HepG2 (cell line): ENCODE measurements around the gene ZNF814. TPM values are rescaled to one million over a fixed set of nuclear protein-coding genes. Genes with fewer than 3 reads are reported as not detected.

ENCODE experiments used
- ATF7-NPFF ChIP-seq: sonication (generic); formaldehyde crosslinking; IDR thresholded peaks from 2 replicates; pipeline ENCODE4 v1.8.1; 2023; ENCODE audit warnings: mild to moderate bottlenecking, low read depth, missing genetic modification reagents, moderate library complexity
- FOSL1 ChIP-seq: sonication (generic); formaldehyde crosslinking; IDR thresholded peaks from 2 replicates; pipeline ENCODE4 v1.9.0; 2021; ENCODE audit warnings: missing genetic modification reagents, borderline replicate concordance
- GATA4 ChIP-seq: sonication (generic); IDR thresholded peaks from 2 replicates; pipeline ENCODE4 v1.6.1; 2016; ENCODE audit warnings: antibody characterized with exemption, low read depth, borderline replicate concordance
- NFIC ChIP-seq: IDR thresholded peaks from 2 replicates; pipeline ENCODE4 v1.6.1; 2012; ENCODE audit warnings: mild to moderate bottlenecking, low read length, inconsistent platforms
- SATB2 ChIP-seq: sonication (generic); formaldehyde crosslinking; IDR thresholded peaks from 2 replicates; pipeline ENCODE4 v1.5.0; 2020; ENCODE audit warnings: missing genetic modification reagents
- ZFP41 ChIP-seq: sonication (generic); formaldehyde crosslinking; IDR thresholded peaks from 2 replicates; pipeline ENCODE4 v1.4.0; 2020; ENCODE audit warnings: mild to moderate bottlenecking, missing genetic modification reagents, borderline replicate concordance
- ZFP90 ChIP-seq: sonication (generic); formaldehyde crosslinking; IDR thresholded peaks from 2 replicates; pipeline ENCODE4 v1.8.0; 2022; ENCODE audit warnings: missing genetic modification reagents, mild to moderate bottlenecking, inconsistent platforms, borderline replicate concordance
- ZNF10 ChIP-seq: sonication (generic); formaldehyde crosslinking; IDR thresholded peaks from 2 replicates; pipeline ENCODE4 v1.4.0; 2020; ENCODE audit warnings: mild to moderate bottlenecking, low read depth, missing genetic modification reagents, borderline replicate concordance
- ZNF143 ChIP-seq: sonication (generic); formaldehyde crosslinking; IDR thresholded peaks from 2 replicates; pipeline ENCODE4 v1.4.0; 2020; ENCODE audit warnings: missing genetic modification reagents
- ZNF256 ChIP-seq: sonication (generic); formaldehyde crosslinking; conservative IDR thresholded peaks from 2 replicates; pipeline ENCODE4 v1.4.0; 2020; ENCODE audit warnings: missing genetic modification reagents
- ZNF326 ChIP-seq: sonication (generic); formaldehyde crosslinking; IDR thresholded peaks from 2 replicates; pipeline ENCODE4 v1.4.0; 2020; ENCODE audit warnings: missing genetic modification reagents, borderline replicate concordance
- ZNF335 ChIP-seq: sonication (generic); formaldehyde crosslinking; IDR thresholded peaks from 2 replicates; pipeline ENCODE4 v1.4.0; 2020; ENCODE audit warnings: missing genetic modification reagents
- ZNF563 ChIP-seq: sonication (generic); formaldehyde crosslinking; IDR thresholded peaks from 2 replicates; pipeline ENCODE4 v1.8.0; 2022; ENCODE audit warnings: mild to moderate bottlenecking, moderate library complexity, missing genetic modification reagents
- ZNF75D ChIP-seq: sonication (generic); formaldehyde crosslinking; IDR thresholded peaks from 2 replicates; pipeline ENCODE4 v1.8.1; 2023; ENCODE audit warnings: missing genetic modification reagents, mild to moderate bottlenecking, borderline replicate concordance
- polyA plus RNA-seq, 8 experiments: library from polyadenylated mRNA; depleted of rRNA in 3 of 8; stranded (reverse) in 7 of 8; unstranded in 1 of 8; fragments of >200 nt; fragmentation: Illumina TruSeq in 4 of 8; extraction: Trizol in 4 of 8; gene quantifications; 2 replicates each; pipeline versions ENCODE4 v1.2.1 to v1.2.3, GENCODE V29; 2011 to 2016; ENCODE audit warnings: low read depth in 4 of 8, missing spikeins in 1 of 8, mixed read lengths in 1 of 8; ENCODE audit not compliant: insufficient read depth in 1 of 8
- total RNA-seq, 5 experiments: library from RNA; depleted of rRNA; stranded (reverse); fragments of >200 nt; fragmentation: Illumina TruSeq; extraction: Trizol; gene quantifications; 2 replicates each; pipeline ENCODE4 v1.2.3, GENCODE V29; 2016; ENCODE audit warnings: low read depth in 1 of 5
- TF ChIP-seq, protein P1 (sequence below): sonication (generic); formaldehyde crosslinking; IDR thresholded peaks from 2 replicates; pipeline ENCODE4 v1.4.0; 2020; ENCODE audit warnings: low read depth, missing genetic modification reagents
- TF ChIP-seq, protein P2 (sequence below): sonication (generic); formaldehyde crosslinking; conservative IDR thresholded peaks from 2 replicates; pipeline ENCODE4 v1.4.0; 2020; ENCODE audit warnings: missing genetic modification reagents
- TF ChIP-seq, protein P3 (sequence below): sonication (generic); formaldehyde crosslinking; IDR thresholded peaks from 2 replicates; pipeline ENCODE4 v1.8.0; 2022; ENCODE audit warnings: mild to moderate bottlenecking, missing genetic modification reagents, borderline replicate concordance
- TF ChIP-seq, protein P4 (sequence below): IDR thresholded peaks from 2 replicates; pipeline ENCODE4 v1.6.1; 2016; ENCODE audit warnings: control low read depth
- TF ChIP-seq, protein P5 (sequence below): sonication (generic); formaldehyde crosslinking; IDR thresholded peaks from 2 replicates; pipeline ENCODE4 v1.5.0; 2020; ENCODE audit warnings: missing genetic modification reagents

ZNF814 gene
- total and polyA plus RNA-seq, 2 of the 13 experiments (the other 11 are each of a cell fraction or from before 2014, with no cell fraction given): 2.5 to 3.4 TPM

DNA sequence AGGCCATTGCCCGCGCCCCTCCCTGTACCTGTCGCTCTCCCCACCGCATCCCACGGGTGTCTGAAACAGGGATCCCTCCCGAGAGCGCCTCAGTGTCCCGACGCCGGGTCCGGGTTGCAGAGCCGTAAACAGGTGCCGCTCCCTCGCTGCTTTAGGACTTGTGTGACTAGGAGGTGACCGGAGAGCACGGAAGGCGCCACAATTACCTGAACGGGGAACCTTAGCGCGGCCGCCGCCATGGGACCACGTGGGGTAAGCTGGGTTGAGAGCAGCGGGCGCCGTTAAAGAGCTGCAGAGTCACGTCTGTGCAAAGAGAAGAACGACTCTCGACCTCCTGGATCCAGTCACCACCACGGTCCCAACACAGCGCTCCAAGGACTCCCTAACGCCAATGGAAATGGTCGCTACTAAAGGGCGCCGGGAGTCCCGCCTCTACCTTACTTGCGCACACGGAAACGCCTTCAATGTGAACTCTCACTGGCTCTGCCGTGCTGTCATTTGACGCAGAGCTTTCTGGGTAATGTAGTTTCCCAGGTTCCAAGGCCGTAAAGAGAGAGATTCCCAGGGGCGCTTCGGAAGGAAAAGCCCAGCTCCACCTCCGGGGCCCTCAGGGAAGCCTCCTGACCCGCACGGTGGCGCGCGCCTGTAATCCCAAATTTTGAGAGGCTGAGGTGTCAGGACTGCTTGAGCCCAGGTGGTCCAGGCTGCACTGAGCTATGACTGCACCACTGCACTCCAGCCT is 74.2 kb downstream of the ZNF814 start, which contains the start of gene ZNF552 (continued):
- TF ChIP-seq ZNF10 (CRISPR knock-in tag) (no peak), ATF7-NPFF (CRISPR knock-in tag) (no peak), ZNF143 (CRISPR knock-in tag) (peak; percentile 98), NFIC (no peak), GATA4 (0 out of 2 replicates have a peak, but pooled peaks have one; percentile 46), ZNF75D (CRISPR knock-in tag) (no peak), SATB2 (CRISPR knock-in tag) (no peak), ZNF256 (0 out of 2 replicates have a peak, but pooled peaks have one; percentile 23), ZNF335 (CRISPR knock-in tag) (0 out of 2 replicates have a peak, but pooled peaks have one; percentile 67), ZNF563 (CRISPR knock-in tag) (0 out of 2 replicates have a peak, but pooled peaks have one; percentile 18), ZFP90 (CRISPR knock-in tag) (0 out of 2 replicates have a peak, but pooled peaks have one; percentile 47), ZFP41 (CRISPR knock-in tag) (no peak), FOSL1 (CRISPR knock-in tag) (no peak), ZNF326 (CRISPR knock-in tag) (no peak)
- TF ChIP-seq, protein P1, sequence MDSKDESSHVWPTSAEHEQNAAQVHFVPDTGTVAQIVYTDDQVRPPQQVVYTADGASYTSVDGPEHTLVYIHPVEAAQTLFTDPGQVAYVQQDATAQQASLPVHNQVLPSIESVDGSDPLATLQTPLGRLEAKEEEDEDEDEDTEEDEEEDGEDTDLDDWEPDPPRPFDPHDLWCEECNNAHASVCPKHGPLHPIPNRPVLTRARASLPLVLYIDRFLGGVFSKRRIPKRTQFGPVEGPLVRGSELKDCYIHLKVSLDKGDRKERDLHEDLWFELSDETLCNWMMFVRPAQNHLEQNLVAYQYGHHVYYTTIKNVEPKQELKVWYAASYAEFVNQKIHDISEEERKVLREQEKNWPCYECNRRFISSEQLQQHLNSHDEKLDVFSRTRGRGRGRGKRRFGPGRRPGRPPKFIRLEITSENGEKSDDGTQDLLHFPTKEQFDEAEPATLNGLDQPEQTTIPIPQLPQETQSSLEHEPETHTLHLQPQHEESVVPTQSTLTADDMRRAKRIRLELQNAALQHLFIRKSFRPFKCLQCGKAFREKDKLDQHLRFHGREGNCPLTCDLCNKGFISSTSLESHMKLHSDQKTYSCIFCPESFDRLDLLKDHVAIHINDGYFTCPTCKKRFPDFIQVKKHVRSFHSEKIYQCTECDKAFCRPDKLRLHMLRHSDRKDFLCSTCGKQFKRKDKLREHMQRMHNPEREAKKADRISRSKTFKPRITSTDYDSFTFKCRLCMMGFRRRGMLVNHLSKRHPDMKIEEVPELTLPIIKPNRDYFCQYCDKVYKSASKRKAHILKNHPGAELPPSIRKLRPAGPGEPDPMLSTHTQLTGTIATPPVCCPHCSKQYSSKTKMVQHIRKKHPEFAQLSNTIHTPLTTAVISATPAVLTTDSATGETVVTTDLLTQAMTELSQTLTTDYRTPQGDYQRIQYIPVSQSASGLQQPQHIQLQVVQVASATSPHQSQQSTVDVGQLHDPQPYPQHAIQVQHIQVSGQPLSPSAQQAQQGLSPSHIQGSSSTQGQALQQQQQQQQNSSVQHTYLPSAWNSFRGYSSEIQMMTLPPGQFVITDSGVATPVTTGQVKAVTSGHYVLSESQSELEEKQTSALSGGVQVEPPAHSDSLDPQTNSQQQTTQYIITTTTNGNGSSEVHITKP (CRISPR knock-in tag): peak; percentile 93
- TF ChIP-seq, protein P2, sequence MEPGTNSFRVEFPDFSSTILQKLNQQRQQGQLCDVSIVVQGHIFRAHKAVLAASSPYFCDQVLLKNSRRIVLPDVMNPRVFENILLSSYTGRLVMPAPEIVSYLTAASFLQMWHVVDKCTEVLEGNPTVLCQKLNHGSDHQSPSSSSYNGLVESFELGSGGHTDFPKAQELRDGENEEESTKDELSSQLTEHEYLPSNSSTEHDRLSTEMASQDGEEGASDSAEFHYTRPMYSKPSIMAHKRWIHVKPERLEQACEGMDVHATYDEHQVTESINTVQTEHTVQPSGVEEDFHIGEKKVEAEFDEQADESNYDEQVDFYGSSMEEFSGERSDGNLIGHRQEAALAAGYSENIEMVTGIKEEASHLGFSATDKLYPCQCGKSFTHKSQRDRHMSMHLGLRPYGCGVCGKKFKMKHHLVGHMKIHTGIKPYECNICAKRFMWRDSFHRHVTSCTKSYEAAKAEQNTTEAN (CRISPR knock-in tag): 0 out of 2 replicates have a peak, but pooled peaks have one; percentile 47
- TF ChIP-seq, protein P3, sequence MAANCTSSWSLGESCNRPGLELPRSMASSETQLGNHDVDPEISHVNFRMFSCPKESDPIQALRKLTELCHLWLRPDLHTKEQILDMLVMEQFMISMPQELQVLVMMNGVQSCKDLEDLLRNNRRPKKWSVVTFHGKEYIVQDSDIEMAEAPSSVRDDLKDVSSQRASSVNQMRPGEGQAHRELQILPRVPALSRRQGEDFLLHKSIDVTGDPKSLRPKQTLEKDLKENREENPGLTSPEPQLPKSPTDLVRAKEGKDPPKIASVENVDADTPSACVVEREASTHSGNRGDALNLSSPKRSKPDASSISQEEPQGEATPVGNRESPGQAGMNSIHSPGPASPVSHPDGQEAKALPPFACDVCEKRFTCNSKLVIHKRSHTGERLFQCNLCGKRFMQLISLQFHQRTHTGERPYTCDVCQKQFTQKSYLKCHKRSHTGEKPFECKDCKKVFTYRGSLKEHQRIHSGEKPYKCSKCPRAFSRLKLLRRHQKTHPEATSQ (CRISPR knock-in tag): no peak
- TF ChIP-seq, protein P4, sequence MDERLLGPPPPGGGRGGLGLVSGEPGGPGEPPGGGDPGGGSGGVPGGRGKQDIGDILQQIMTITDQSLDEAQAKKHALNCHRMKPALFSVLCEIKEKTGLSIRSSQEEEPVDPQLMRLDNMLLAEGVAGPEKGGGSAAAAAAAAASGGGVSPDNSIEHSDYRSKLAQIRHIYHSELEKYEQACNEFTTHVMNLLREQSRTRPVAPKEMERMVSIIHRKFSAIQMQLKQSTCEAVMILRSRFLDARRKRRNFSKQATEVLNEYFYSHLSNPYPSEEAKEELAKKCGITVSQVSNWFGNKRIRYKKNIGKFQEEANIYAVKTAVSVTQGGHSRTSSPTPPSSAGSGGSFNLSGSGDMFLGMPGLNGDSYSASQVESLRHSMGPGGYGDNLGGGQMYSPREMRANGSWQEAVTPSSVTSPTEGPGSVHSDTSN (CRISPR knock-in tag): peak; percentile 91
- TF ChIP-seq, protein P5, sequence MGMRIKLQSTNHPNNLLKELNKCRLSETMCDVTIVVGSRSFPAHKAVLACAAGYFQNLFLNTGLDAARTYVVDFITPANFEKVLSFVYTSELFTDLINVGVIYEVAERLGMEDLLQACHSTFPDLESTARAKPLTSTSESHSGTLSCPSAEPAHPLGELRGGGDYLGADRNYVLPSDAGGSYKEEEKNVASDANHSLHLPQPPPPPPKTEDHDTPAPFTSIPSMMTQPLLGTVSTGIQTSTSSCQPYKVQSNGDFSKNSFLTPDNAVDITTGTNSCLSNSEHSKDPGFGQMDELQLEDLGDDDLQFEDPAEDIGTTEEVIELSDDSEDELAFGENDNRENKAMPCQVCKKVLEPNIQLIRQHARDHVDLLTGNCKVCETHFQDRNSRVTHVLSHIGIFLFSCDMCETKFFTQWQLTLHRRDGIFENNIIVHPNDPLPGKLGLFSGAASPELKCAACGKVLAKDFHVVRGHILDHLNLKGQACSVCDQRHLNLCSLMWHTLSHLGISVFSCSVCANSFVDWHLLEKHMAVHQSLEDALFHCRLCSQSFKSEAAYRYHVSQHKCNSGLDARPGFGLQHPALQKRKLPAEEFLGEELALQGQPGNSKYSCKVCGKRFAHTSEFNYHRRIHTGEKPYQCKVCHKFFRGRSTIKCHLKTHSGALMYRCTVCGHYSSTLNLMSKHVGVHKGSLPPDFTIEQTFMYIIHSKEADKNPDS (CRISPR knock-in tag): 0 out of 2 replicates have a peak, but pooled peaks have one; percentile 71
